Measurements from ENCODE around the gene TNRC18. TPM values are rescaled to one million over a fixed set of nuclear protein-coding genes. Genes with fewer than 3 reads are reported as not detected.
"Not testable (repeated sequence)": the region's sequence is repeated elsewhere in the genome, so short reads cannot be mapped to it uniquely, and the experiment has no call there.

TNRC18 gene
- total RNA-seq, 2 experiments from 2014 or later: 43.8 to 44.2 TPM

DNA sequence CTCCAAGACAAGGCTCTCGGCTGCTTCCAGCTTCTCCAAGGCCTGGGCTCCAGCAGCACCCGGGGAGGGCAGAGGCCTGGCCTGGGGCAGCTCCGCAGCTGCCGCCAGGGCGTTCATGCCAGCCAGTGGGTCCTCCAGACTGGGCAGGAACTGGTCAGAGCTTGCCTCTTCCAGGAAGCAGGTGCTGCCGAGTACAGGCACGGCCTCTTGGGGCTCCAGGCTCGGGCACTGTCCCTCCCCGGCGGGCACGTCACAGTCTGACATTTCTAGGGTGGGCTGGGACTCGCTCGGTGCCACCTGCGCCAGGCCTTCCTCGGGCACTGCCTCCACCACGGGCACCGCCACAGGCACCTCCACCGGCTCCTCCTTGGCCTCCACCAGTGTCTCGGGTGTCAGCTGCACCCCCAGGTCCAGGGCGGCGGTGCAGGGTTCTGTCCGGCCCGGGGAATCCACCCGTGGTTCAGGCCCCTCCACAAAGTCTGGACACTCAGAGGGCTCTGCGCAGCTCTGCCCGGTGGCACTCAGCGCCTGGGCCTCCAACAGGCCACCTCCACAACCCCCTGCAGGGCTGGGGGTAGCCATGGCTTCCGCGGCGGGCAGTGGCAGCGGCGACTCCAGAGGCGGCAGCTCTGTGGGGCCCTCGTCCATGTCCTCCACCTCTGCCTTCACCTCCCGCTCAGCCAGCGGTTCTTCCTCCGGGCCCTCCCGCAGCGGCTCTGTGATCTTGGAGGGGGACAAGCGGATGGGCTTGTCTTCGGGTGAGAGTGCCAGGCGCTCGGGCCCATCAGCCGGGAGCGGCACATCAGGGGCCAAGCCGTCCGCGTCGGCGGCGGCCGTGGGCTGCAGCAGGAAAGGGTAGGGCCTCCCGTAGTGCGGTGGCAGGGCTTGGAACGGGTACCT is 52.9 kb downstream of the TNRC18 start:
- no peak overlapping the region for H3K27ac Mint-ChIP-seq
- CTCF ChIA-PET: no interaction called here
- POLR2A ChIA-PET: no interaction called here
- H3K9me3 Mint-ChIP-seq: no peaks in the 10 kb centered on the region
- TF ChIP-seq, protein P1, sequence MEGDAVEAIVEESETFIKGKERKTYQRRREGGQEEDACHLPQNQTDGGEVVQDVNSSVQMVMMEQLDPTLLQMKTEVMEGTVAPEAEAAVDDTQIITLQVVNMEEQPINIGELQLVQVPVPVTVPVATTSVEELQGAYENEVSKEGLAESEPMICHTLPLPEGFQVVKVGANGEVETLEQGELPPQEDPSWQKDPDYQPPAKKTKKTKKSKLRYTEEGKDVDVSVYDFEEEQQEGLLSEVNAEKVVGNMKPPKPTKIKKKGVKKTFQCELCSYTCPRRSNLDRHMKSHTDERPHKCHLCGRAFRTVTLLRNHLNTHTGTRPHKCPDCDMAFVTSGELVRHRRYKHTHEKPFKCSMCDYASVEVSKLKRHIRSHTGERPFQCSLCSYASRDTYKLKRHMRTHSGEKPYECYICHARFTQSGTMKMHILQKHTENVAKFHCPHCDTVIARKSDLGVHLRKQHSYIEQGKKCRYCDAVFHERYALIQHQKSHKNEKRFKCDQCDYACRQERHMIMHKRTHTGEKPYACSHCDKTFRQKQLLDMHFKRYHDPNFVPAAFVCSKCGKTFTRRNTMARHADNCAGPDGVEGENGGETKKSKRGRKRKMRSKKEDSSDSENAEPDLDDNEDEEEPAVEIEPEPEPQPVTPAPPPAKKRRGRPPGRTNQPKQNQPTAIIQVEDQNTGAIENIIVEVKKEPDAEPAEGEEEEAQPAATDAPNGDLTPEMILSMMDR (IDR thresholded peaks at IDR 0.05): no peak
- DNase-seq (no peak), ATAC-seq (no peak)
- H3K36me3 Mint-ChIP-seq (ENCODE audit: low read depth): peaks cover 21% of the 10 kb centered on the region
- no peaks in the 10 kb centered on the region for H3K27me3 Mint-ChIP-seq
- H3K4me1 Mint-ChIP-seq (ENCODE audit: low read depth): peaks cover 7% of the 10 kb centered on the region
- intact Hi-C loops (cut with micrococcal nuclease): no loop called here
- H3K4me3 Mint-ChIP-seq: no peak overlapping the region

DNA sequence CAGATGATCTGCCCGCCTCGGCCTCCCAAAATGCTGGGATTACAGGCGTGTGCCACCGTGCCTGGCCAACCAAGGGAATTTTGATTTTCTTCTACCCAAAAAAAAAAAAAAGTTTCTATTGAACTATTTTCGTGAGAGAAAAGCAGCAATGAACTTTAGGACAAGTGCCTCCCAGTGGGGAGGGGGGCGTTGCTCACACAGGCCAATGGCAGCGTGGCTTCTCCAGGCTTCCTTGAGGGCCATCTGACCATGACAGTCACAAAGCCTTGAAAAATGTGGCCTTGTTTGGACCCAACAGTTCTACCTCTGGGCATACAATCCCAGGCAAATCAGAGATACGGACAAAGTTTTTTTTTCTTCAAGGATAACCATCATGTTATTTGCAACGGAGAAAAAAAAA is 56.0 kb downstream of the TNRC18 start:
- DNase-seq (no peak), ATAC-seq (no peak)
- no peak overlapping the region for H3K27ac Mint-ChIP-seq
- H3K36me3 Mint-ChIP-seq (ENCODE audit: low read depth): peaks cover 19% of the 10 kb centered on the region
- intact Hi-C loops (cut with micrococcal nuclease): no loop called here
- ChIA-PET CTCF (interaction anchor here (0.6 to 3.5 kb wide), 5 partner anchors 29 to 755 kb away, joined by 3 to 21 read pairs (median 6); no protein-coding TSS in a partner anchor), POLR2A (interaction anchor here (0.7 kb wide), 1 partner anchor 296 kb away, joined by 4 read pairs; no protein-coding TSS in a partner anchor)
- no peaks in the 10 kb centered on the region for H3K9me3 Mint-ChIP-seq
- H3K27me3 Mint-ChIP-seq: no peaks in the 10 kb centered on the region
- no peak overlapping the region for H3K4me3 Mint-ChIP-seq
- peaks cover 14% of the 10 kb centered on the region for H3K4me1 Mint-ChIP-seq (ENCODE audit: low read depth)
- TF ChIP-seq, protein P1 (IDR thresholded peaks at IDR 0.05): no peak

DNA sequence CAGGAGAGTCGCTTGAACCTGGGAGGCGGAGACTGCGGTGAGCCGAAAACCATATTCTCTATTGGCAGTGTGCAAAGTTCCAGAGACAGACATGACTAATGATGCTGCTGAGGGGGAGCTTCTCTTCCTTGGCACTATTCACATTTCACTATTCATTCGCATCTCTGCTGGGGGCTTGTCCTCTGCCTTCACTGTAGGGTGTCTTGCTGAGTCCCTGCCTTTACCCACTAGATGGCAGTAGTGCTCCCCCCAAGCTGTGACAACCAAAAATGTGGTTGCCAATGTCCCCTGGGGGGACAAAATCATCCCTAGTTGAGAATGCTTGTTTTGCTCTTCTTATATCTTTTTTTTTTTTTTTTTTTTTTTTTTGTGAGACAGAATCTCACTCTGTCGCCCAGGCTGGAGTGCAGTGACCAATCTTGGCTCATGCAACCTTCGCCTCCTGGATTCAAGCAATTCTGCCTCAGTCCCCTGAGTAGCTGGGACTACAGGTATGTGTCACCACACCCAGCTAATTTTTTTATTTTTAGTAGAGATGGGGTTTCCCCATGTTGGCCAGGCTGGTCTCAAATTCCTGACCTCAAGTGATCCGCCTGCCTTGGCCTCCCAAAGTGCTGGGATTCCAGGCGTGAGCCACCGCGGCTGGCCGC is 57.5 kb downstream of the TNRC18 start:
- ChIA-PET CTCF (interaction anchor here (0.6 to 3.5 kb wide), 27 partner anchors 9 to 337 kb away, joined by 3 to 34 read pairs (median 4); no protein-coding TSS in a partner anchor), POLR2A (interaction anchor here (0.7 kb wide), 1 partner anchor 899 kb away, joined by 3 read pairs; no protein-coding TSS in a partner anchor)
- DNase-seq (peak; percentile 73), ATAC-seq (peak; percentile 84)
- H3K4me3 Mint-ChIP-seq; intact Hi-C loops (cut with micrococcal nuclease); H3K9me3 Mint-ChIP-seq; H3K27ac Mint-ChIP-seq; H3K27me3 Mint-ChIP-seq: not testable (repeated sequence)
- TF ChIP-seq, protein P1 (IDR thresholded peaks at IDR 0.05): peak; percentile 86
- Mint-ChIP-seq H3K4me1 (ENCODE audit: low read depth) (peaks cover 14% of the 10 kb centered on the region), H3K36me3 (ENCODE audit: low read depth) (peaks cover 21% of the 10 kb centered on the region)

DNA sequence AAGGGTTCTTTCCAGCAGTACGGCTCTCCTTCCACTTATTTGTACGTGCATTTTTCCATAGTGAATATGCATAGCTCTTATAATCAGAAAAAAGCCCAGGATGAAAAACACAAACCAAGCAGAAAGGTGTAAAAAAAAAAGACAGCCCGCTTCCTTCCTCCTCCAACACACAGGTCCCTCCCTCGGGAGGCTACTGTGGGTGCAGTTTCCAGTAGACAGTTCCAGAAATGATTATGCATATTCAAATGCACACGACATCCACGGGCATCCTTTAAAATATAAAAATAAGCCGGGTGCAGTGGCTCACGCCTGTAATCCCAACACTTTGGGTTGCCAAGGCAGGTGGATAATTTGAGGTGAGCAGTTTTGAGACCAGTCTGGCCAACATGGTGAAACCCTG is 59.9 kb downstream of the TNRC18 start:
- H3K4me1 Mint-ChIP-seq (ENCODE audit: low read depth): peaks cover 14% of the 10 kb centered on the region
- ChIA-PET POLR2A (interaction anchor here (1.1 kb wide), 1 partner anchor 194 kb away, joined by 3 read pairs; no protein-coding TSS in a partner anchor), CTCF (interaction anchor here (1.4 to 3.4 kb wide), 3 partner anchors 8 to 131 kb away, joined by 4 to 34 read pairs (median 6); no protein-coding TSS in a partner anchor)
- ATAC-seq (no peak), DNase-seq (peak; percentile 33)
- TF ChIP-seq, protein P1 (IDR thresholded peaks at IDR 0.05): no peak
- H3K9me3 Mint-ChIP-seq: no peaks in the 10 kb centered on the region
- intact Hi-C loops (cut with micrococcal nuclease): no loop called here
- peak overlapping the region; percentile 15 for H3K27ac Mint-ChIP-seq
- H3K4me3 Mint-ChIP-seq: no peak overlapping the region
- no peaks in the 10 kb centered on the region for H3K27me3 Mint-ChIP-seq
- peaks cover 25% of the 10 kb centered on the region for H3K36me3 Mint-ChIP-seq (ENCODE audit: low read depth)
